K562 (cell line): Measurements from ENCODE around the gene S100A4. TPM values are rescaled to one million over a fixed set of nuclear protein-coding genes. Genes with fewer than 3 reads are reported as not detected.
A peak's percentile ranks its signal among the peaks of the same experiment; 100 is the strongest.

Experiments used
- ATAC-seq: fragments of 200-7000 bp; cut with Tn5 transposase; 3 replicates; pipeline ENCODE4 v1.9.1; 2020; ENCODE audit warnings: moderate library complexity
- BruUV-seq: library from RNA; stranded (reverse); fragments of 400-500 nt; replicated peaks from 2 replicates; lab custom pipeline; 2021; lab: Mats Ljungman, UMichigan
- CTCF ChIA-PET: fragments of 300-600 bp; formaldehyde crosslinking; extraction: SDS; loops from one replicate; lab custom pipeline; 2021; ENCODE audit warnings: low intra/inter-chr PET ratio; lab: Yijun Ruan, JAX
- POLR2A ChIA-PET: fragments of 300-600, 350-650 bp; sonication (Branson Sonifier 250); formaldehyde crosslinking; extraction: SDS; loops from one replicate; lab custom pipeline; 2021; ENCODE audit warnings: antibody characterized with exemption, inconsistent platforms; lab: Yijun Ruan, JAX
- DNase-seq, 4 experiments: peaks; one replicate each; pipeline versions ENCODE4 v3.0.0 to v3.0.0-alpha.2; 2011 to 2018; ENCODE audit warnings: low spot score in 3 of 4, mixed read lengths in 3 of 4; ENCODE audit errors: extremely low read depth in 1 of 4
- FAIRE-seq: peaks from 2 replicates; lab custom pipeline; 2011; peaks lifted over from hg19 to GRCh38; lab: Jason Lieb, UNC
- H2AFZ ChIP-seq: 2 replicates; pipeline ENCODE4 v1.6.0; 2011; ENCODE audit warnings: low read depth, low read length, control low read depth, inconsistent platforms
- H3K27ac ChIP-seq: fragments of 200-600 bp; 3 replicates; pipeline ENCODE4 v1.8.0; 2011; ENCODE audit warnings: low read depth, mild to moderate bottlenecking, control low read depth, inconsistent platforms, low read length, moderate library complexity, mixed read lengths; ENCODE audit errors: extremely low read depth
- H3K27me3 ChIP-seq, 2 experiments: fragments of 300-600 bp in 1 of 2; 2 replicates in 1 of 2; 3 replicates in 1 of 2; pipeline versions ENCODE4 v1.6.0 to v1.8.0; 2011; ENCODE audit warnings: inconsistent platforms in 2 of 2, low read length in 2 of 2, mild to moderate bottlenecking in 1 of 2, mixed read lengths in 1 of 2, moderate library complexity in 1 of 2; ENCODE audit not compliant: control insufficient read depth in 2 of 2, insufficient read depth in 2 of 2
- H3K36me3 ChIP-seq: fragments of 300-600 bp; 3 replicates; pipeline ENCODE4 v1.8.0; 2011; ENCODE audit warnings: mild to moderate bottlenecking, low read length, inconsistent platforms; ENCODE audit not compliant: control insufficient read depth, insufficient read depth
- H3K4me1 ChIP-seq, 2 experiments: fragments of 200-600 bp in 1 of 2; replicated peaks in 1 of 2; 2 replicates in 1 of 2; 3 replicates in 1 of 2; pipeline versions ENCODE4 v1.5.1 to v1.8.0; 2011; ENCODE audit warnings: inconsistent platforms in 2 of 2, low read length in 2 of 2, mild to moderate bottlenecking in 1 of 2, mixed read lengths in 1 of 2, moderate library complexity in 1 of 2; ENCODE audit not compliant: control insufficient read depth in 2 of 2, insufficient read depth in 2 of 2
- H3K4me2 ChIP-seq: 2 replicates; pipeline ENCODE4 v1.6.1; 2011; ENCODE audit warnings: low read length, control low read depth, inconsistent platforms, mixed read lengths; ENCODE audit not compliant: insufficient read depth
- H3K4me3 ChIP-seq: fragments of 200-600 bp; sonication (generic), shearing (Covaris generic); 2 replicates; pipeline ENCODE4 v1.5.1; 2016; ENCODE audit warnings: control low read depth, inconsistent platforms
- H3K79me2 ChIP-seq: fragments of 200-600 bp; 3 replicates; pipeline ENCODE4 v1.8.0; 2011; ENCODE audit warnings: low read length, inconsistent platforms; ENCODE audit not compliant: control insufficient read depth, insufficient read depth
- H3K9ac ChIP-seq, 2 experiments: 2 replicates each; pipeline versions ENCODE4 v1.6.0 to v1.6.1; 2011; ENCODE audit warnings: low read depth in 2 of 2, low read length in 2 of 2, control low read depth in 1 of 2, inconsistent platforms in 1 of 2, mild to moderate bottlenecking in 1 of 2, mixed read lengths in 1 of 2; ENCODE audit not compliant: insufficient read depth in 1 of 2
- H3K9me1 ChIP-seq: one replicate; pipeline ENCODE4 v1.6.0; 2011; ENCODE audit warnings: inconsistent platforms, mild to moderate bottlenecking, low read length, moderate library complexity; ENCODE audit not compliant: control insufficient read depth, insufficient read depth
- H3K9me3 ChIP-seq: replicated peaks from 2 replicates; pipeline ENCODE4 v1.5.1; 2011; ENCODE audit warnings: low read depth, low read length, inconsistent platforms; ENCODE audit not compliant: control insufficient read depth, insufficient read depth
- H4K20me1 ChIP-seq: replicated peaks from 2 replicates; pipeline ENCODE4 v1.6.1; 2011; ENCODE audit warnings: low read length, inconsistent platforms, mixed read lengths; ENCODE audit not compliant: control insufficient read depth, insufficient read depth
- KDM1A ChIP-seq, 2 experiments: fragments of 450-650 bp; IDR thresholded peaks; 2 replicates each; pipeline ENCODE4 v1.6.1; 2016; ENCODE audit warnings: mild to moderate bottlenecking in 2 of 2
- RBM25 ChIP-seq: fragments of 200-400 bp; formaldehyde crosslinking; IDR thresholded peaks from 2 replicates; pipeline ENCODE4 v1.6.1; 2018; ENCODE audit warnings: low read length, low read depth, moderate library complexity; ENCODE audit not compliant: severe bottlenecking
- ZNF263 ChIP-seq: sonication (generic); formaldehyde crosslinking; IDR thresholded peaks from 2 replicates; pipeline ENCODE4 v1.8.0; 2022; ENCODE audit warnings: mild to moderate bottlenecking, missing genetic modification reagents, borderline replicate concordance
- WGBS: fragments of 100-300 bp; shearing (Covaris generic); methylation state at CpG from one replicate; pipeline ENCODE4 v1.1.6; 2016; ENCODE audit warnings: low coverage, mixed read lengths; ENCODE audit not compliant: insufficient coverage; ENCODE audit errors: missing lambda C conversion rate; 5-methylcytosine and 5-hydroxymethylcytosine counted together
- in situ Hi-C: fragments of 300-500 bp; cut with MboI; formaldehyde crosslinking; loops from 4 replicates; pipeline ENCODE4 v1.15.0; 2018; ENCODE audit warnings: inconsistent platforms, mixed read lengths
- intact Hi-C: fragments of 100-400 bp; cut with micrococcal nuclease; formaldehyde crosslinking; loops from 2 replicates; pipeline ENCODE4 v1.14.2; 2022
- polyA plus RNA-seq, 8 experiments: library from polyadenylated mRNA; depleted of rRNA in 4 of 8; stranded (reverse) in 5 of 8; unstranded in 3 of 8; fragments of >200 nt; fragmentation: Nextera tagmentation in 2 of 8; fragmentation: Illumina TruSeq in 1 of 8; extraction: Ambion mirVana in 2 of 8; extraction: Trizol in 1 of 8; gene quantifications; 2 replicates each; pipeline versions ENCODE4 v1.2.1 to v1.2.3, GENCODE V29; 2011 to 2014; ENCODE audit warnings: inconsistent platforms in 1 of 8, missing spikeins in 1 of 8
- total RNA-seq, 7 experiments: library from RNA; depleted of rRNA in 6 of 7; stranded (reverse); fragments of >200 nt in 6 of 7; fragmentation: Illumina TruSeq in 2 of 7; extraction: Trizol in 2 of 7; gene quantifications; 2 replicates each; pipeline versions ENCODE4 v1.2.1 to v1.2.3, GENCODE V29; 2011 to 2021; ENCODE audit warnings: low replicate concordance in 1 of 7

The S100A4 gene
- total and polyA plus RNA-seq, 9 of the 15 experiments (the other 6 are each of a cell fraction or from before 2014, with no cell fraction given), result 3.7 to 20.1 (median 11.2) TPM

DNA sequence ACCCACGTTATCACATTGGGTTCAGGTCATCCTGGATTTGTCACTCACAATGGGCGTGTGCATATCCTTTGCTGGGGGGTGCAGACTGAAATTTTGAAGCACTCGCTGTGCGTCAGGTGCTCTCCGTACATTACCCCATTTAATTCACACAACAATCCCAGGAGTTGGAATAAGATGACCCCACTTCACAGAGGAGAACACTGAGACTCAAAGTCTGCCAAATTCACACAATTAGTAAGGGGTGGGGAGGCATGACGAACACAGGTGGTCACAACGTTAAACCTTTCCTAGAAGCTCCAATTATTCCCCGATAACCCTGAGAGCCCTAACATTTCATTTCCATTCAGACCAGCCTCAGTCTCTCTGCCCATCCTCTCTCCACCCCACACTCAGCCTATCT, 23.9 kb upstream of the S100A4 start:
- FAIRE-seq (no peak), ATAC-seq (no peak), DNase-seq (no peak)
- BruUV-seq, result no TSS peak
- peaks cover 38% of the 10 kb centered on the region in 2 experiments for H3K4me1 ChIP-seq
- peak overlapping the region; percentile 98; the same call in 1 of the 2 replicates for H2AFZ ChIP-seq
- no peaks in the 10 kb centered on the region for H3K9me3 ChIP-seq
- no peaks in the 10 kb centered on the region for H4K20me1 ChIP-seq
- H3K27me3 ChIP-seq, result no peaks in the 10 kb centered on the region
- intact Hi-C loops, result loop anchor here (2.0 to 5.0 kb wide), 4 partner anchors 31 to 217 kb away; partner anchors contain the start of gene S100A13
- ChIA-PET CTCF (interaction anchor here (0.9 to 5.0 kb wide), 2 partner anchors 32 to 59 kb away, joined by 5 to 58 read pairs; no protein-coding TSS in a partner anchor), POLR2A (interaction anchor here (1.7 kb wide), 1 partner anchor 65 kb away, joined by 6 read pairs; the partner anchor contains the start of gene CHTOP)
- no peaks in the 10 kb centered on the region for H3K79me2 ChIP-seq
- H3K9ac ChIP-seq, result no peak overlapping the region
- H3K4me2 ChIP-seq, result no peak overlapping the region
- no peak overlapping the region for H3K4me3 ChIP-seq
- 0 out of 4 replicates have a peak, but pooled peaks of 1 of the 2 experiments have one; percentile 13 for TF ChIP-seq KDM1A (IDR thresholded peaks at IDR 0.05)
- no peak for TF ChIP-seq ZNF263
- peak; percentile 66 for TF ChIP-seq RBM25
- no peaks in the 10 kb centered on the region for H3K36me3 ChIP-seq
- 47% methylated on average over 8 of the region's 8 CpGs for WGBS
- in situ Hi-C loops, result loop anchor here (5.0 to 10.0 kb wide), 2 partner anchors 37 to 55 kb away; no protein-coding TSS in a partner anchor
- peaks cover 9% of the 10 kb centered on the region for H3K9me1 ChIP-seq
- H3K27ac ChIP-seq, result no peak overlapping the region
